Keratinocyte (primary cell): Measurements from ENCODE around the gene GDF11. TPM values are rescaled to one million over a fixed set of nuclear protein-coding genes. Genes with fewer than 3 reads are reported as not detected.

Experiments used
- DNase-seq: peaks from one replicate; pipeline ENCODE4 v3.0.0-alpha.2; 2011; ENCODE audit warnings: low read depth, missing footprints, low spot score
- FAIRE-seq: peaks from 2 replicates; lab custom pipeline; 2011; peaks lifted over from hg19 to GRCh38; lab: Jason Lieb, UNC
- H2AFZ ChIP-seq: 2 replicates; pipeline ENCODE4 v1.6.0; 2012; ENCODE audit warnings: low read length, control low read depth, inconsistent platforms; ENCODE audit not compliant: control insufficient read depth
- H3K27ac ChIP-seq: 2 replicates; pipeline ENCODE4 v1.5.1; 2011; ENCODE audit warnings: low read length; ENCODE audit not compliant: control insufficient read depth, insufficient read depth
- H3K27me3 ChIP-seq: 3 replicates; pipeline ENCODE4 v1.6.0; 2011; ENCODE audit warnings: low read length; ENCODE audit not compliant: control insufficient read depth, insufficient read depth; ENCODE audit errors: extremely low read depth
- H3K36me3 ChIP-seq, 2 experiments: 2 replicates in 1 of 2; 3 replicates in 1 of 2; pipeline ENCODE4 v1.5.1; 2011; ENCODE audit warnings: low read length in 2 of 2, mild to moderate bottlenecking in 1 of 2; ENCODE audit not compliant: control insufficient read depth in 2 of 2, insufficient read depth in 2 of 2; ENCODE audit errors: extremely low read depth in 1 of 2
- H3K4me1 ChIP-seq: 3 replicates; pipeline ENCODE4 v1.5.1; 2011; ENCODE audit warnings: low read length; ENCODE audit not compliant: control insufficient read depth, insufficient read depth; ENCODE audit errors: extremely low read depth
- H3K4me2 ChIP-seq: 3 replicates; pipeline ENCODE4 v1.6.0; 2011; ENCODE audit warnings: low read depth, low read length; ENCODE audit not compliant: control insufficient read depth, insufficient read depth; ENCODE audit errors: extremely low read depth
- H3K4me3 ChIP-seq, 3 experiments: fragments of 200-600 bp in 1 of 3; sonication (generic) in 1 of 3; 2 replicates in 2 of 3; 3 replicates in 1 of 3; pipeline ENCODE4 v1.5.1; 2011 to 2016; ENCODE audit warnings: low read length in 3 of 3, mild to moderate bottlenecking in 3 of 3, control low read depth in 2 of 3, inconsistent platforms in 1 of 3, low read depth in 1 of 3, mixed read lengths in 1 of 3, mixed run types in 1 of 3, moderate library complexity in 1 of 3; ENCODE audit not compliant: control insufficient read depth in 2 of 3, insufficient read depth in 2 of 3; ENCODE audit errors: extremely low read depth in 1 of 3
- H3K79me2 ChIP-seq: 2 replicates; pipeline ENCODE4 v1.6.0; 2012; ENCODE audit warnings: low read length; ENCODE audit not compliant: control insufficient read depth, insufficient read depth
- H3K9ac ChIP-seq: 3 replicates; pipeline ENCODE4 v1.6.0; 2011; ENCODE audit warnings: low read length; ENCODE audit not compliant: control insufficient read depth, insufficient read depth; ENCODE audit errors: extremely low read depth
- H3K9me1 ChIP-seq: 3 replicates; pipeline ENCODE4 v1.6.0; 2011; ENCODE audit warnings: low read length; ENCODE audit not compliant: control insufficient read depth, insufficient read depth; ENCODE audit errors: extremely low read depth
- H3K9me3 ChIP-seq: 2 replicates; pipeline ENCODE4 v1.5.1; 2012; ENCODE audit warnings: low read depth, low read length; ENCODE audit not compliant: control insufficient read depth
- H4K20me1 ChIP-seq: 3 replicates; pipeline ENCODE4 v1.6.0; 2011; ENCODE audit warnings: low read length; ENCODE audit not compliant: control insufficient read depth, insufficient read depth; ENCODE audit errors: extremely low read depth
- CTCF ChIP-seq, 3 experiments: IDR thresholded peaks in 1 of 3; conservative IDR thresholded peaks in 1 of 3; optimal IDR thresholded peaks in 1 of 3; 2 replicates in 2 of 3; 3 replicates in 1 of 3; pipeline versions ENCODE3 to v1.5.1; 2011; ENCODE audit warnings: low read length in 3 of 3, mild to moderate bottlenecking in 3 of 3, moderate library complexity in 2 of 3, control low read depth in 1 of 3, inconsistent platforms in 1 of 3; ENCODE audit not compliant: insufficient read depth in 2 of 3; ENCODE audit errors: extremely low read depth in 1 of 3
- EZH2 ChIP-seq: IDR thresholded peaks from one replicate; pipeline ENCODE4 v1.6.1; 2012; ENCODE audit warnings: inconsistent platforms, mild to moderate bottlenecking, low read length, moderate library complexity
- dilution Hi-C: fragments of 300-500 bp; cut with MboI; formaldehyde crosslinking; loops from one replicate; pipeline ENCODE4 v1.7.0; 2020; ENCODE audit warnings: low sequenced_read_pairs; ENCODE audit not compliant: extremely low pct_ligation_motif_present
- polyA plus RNA-seq, 5 experiments: library from polyadenylated mRNA; depleted of rRNA in 3 of 5; stranded (reverse) in 3 of 5; stranded (forward) in 1 of 5; unstranded in 1 of 5; fragments of >200 nt; gene quantifications; 1 replicate in 1 of 5; 2 replicates in 3 of 5; 3 replicates in 1 of 5; pipeline versions ENCODE4 v1.2.1 to v1.2.3, GENCODE V29; 2011 to 2012; ENCODE audit warnings: missing spikeins in 2 of 5, low read depth in 1 of 5, low replicate concordance in 1 of 5

GDF11 gene
- polyA plus RNA-seq, 1 donor (not counting 4 experiments of a cell fraction or from before 2014, with no cell fraction given): 2.7 TPM

DNA sequence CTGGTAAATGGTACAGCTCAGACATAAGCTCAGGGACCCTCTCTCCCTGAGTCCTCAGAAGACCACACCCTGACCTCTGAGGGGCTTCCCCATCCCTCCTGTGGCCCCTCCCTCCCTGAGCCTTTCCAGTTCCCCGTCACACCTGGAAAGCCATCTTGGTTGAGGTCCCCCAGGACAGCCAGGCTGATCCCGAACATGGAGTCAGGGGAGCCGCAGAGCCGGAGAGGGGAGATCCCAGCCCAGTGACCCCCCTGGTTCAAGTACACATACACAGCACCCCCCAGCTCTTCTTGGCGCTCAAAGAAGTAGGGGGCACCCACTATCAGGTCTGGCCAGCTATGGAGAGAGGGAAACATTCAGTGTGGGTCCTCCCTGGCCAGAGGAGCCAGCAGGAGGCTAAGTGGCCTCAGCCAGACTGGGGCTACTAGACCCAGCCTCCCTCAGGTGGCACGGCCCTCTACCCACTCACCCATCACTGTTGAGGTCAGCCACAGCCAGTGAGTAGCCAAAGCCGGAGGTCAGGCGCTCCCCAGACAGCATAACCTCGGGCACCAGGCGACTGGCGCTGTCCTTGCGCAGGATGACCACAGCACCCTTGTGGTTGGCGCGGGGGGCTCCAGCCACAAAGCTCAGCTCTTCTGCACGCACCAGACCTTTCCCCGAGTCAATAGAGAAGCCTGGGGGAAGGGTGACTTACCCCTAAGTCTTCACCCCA lies 44.5 kb upstream of the GDF11 start:
- peaks cover 3% of the 10 kb centered on the region for H3K4me1 ChIP-seq
- no peaks in the 10 kb centered on the region for H3K79me2 ChIP-seq
- FAIRE-seq: no peak
- DNase-seq: no peak
- no peaks in the 10 kb centered on the region for H3K9me1 ChIP-seq
- H3K36me3 ChIP-seq: no peaks in the 10 kb centered on the region
- H2AFZ ChIP-seq: no peak overlapping the region
- no peak overlapping the region for H3K27ac ChIP-seq
- H3K4me3 ChIP-seq: no peak overlapping the region
- no peaks in the 10 kb centered on the region for H4K20me1 ChIP-seq
- H3K4me2 ChIP-seq: no peak overlapping the region
- no peak overlapping the region for H3K9ac ChIP-seq
- dilution Hi-C loops: no loop called here
- H3K9me3 ChIP-seq: no peaks in the 10 kb centered on the region
- TF ChIP-seq CTCF (optimal IDR thresholded peaks at IDR 0.05 in 1 of 3, IDR thresholded peaks at IDR 0.05 in 1 of 3, conservative IDR thresholded peaks at IDR 0.05 in 1 of 3; ENCODE audit: extremely low read depth in 1 of 3, insufficient read depth in 2 of 3, low read length in 3 of 3) (no peak), EZH2 (no peak)
- peaks cover 22% of the 10 kb centered on the region for H3K27me3 ChIP-seq

GRCh38 chr12:55698965-55699364 lies 44.0 kb upstream of the GDF11 start:
- DNase-seq (no peak), FAIRE-seq (no peak)
- Histone ChIP-seq H3K4me2 (no peak overlapping the region), H3K9me3 (no peaks in the 10 kb centered on the region), H3K4me3 (no peak overlapping the region), H3K79me2 (no peaks in the 10 kb centered on the region), H3K27ac (no peak overlapping the region), H3K36me3 (no peaks in the 10 kb centered on the region), H3K9ac (no peak overlapping the region), H3K4me1 (peaks cover 3% of the 10 kb centered on the region), H3K27me3 (peaks cover 22% of the 10 kb centered on the region), H4K20me1 (no peaks in the 10 kb centered on the region), H2AFZ (no peak overlapping the region), H3K9me1 (no peaks in the 10 kb centered on the region)
- dilution Hi-C loops: no loop called here
- TF ChIP-seq EZH2 (no peak), CTCF (optimal IDR thresholded peaks at IDR 0.05 in 1 of 3, IDR thresholded peaks at IDR 0.05 in 1 of 3, conservative IDR thresholded peaks at IDR 0.05 in 1 of 3; ENCODE audit: extremely low read depth in 1 of 3, insufficient read depth in 2 of 3, low read length in 3 of 3) (no peak)
